GM21717 (cell line): ENCODE measurements around the gene RIC1.
"Not testable (repeated sequence)": the region's sequence is repeated elsewhere in the genome, so short reads cannot be mapped to it uniquely, and the experiment has no call there.

Experiments
- ATAC-seq: cut with Tn5 transposase; IDR thresholded peaks from one replicate; pipeline ENCODE4 v1.9.1; 2021; ENCODE audit warnings: mild to moderate bottlenecking, moderate library complexity; ENCODE audit not compliant: unreplicated experiment

The RIC1 gene

DNA sequence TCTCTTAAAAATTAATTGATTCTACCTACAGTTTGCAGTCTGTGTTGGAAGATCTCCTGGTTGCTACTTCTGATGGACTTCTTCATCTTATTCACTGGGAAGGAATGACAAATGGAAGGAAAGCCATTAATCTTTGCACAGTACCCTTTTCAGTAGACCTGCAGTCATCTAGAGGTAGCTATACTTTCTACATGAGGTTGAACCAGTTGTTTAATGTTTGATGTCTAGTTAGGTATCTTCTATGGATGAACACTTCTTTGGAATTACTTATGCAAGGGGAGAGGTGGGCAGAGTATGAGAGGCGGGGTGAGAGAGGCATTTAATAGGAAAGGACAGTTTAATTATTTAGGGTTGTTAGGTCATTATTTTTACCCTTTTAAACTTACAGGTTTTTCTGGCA, 91.2 kb downstream of the RIC1 start:
- ATAC-seq = no peak

- ATAC-seq = no peak
Observed at GRCh38 chr9:5721279-5722087, 92.6 kb downstream of the RIC1 start.

DNA sequence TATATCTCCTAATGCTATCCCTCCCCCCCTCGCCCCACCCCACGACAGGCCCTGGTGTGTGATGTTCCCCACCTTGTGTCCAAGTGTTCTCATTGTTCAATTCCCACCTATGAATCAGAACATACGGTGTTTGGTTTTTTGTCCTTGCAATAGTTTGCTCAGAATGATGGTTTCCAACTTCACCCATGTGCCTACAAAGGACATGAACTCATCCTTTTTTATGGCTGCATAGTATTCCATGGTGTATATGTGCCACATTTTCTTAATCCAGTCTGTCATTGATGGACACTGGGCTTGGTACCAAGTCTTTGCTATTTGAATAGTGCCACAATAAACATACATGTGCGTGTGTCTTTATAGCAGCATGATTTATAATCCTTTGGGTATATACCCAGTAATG, 93.8 kb downstream of the RIC1 start:
- not testable (repeated sequence) for ATAC-seq

- ATAC-seq = no peak
Observed at GRCh38 chr9:5735072-5735471, 106.2 kb downstream of the RIC1 start.

- ATAC-seq = no peak
Observed at GRCh38 chr9:5736563-5737346, 107.8 kb downstream of the RIC1 start.

GRCh38 chr9:5743109-5743508, 114.2 kb downstream of the RIC1 start:
- ATAC-seq = no peak

DNA sequence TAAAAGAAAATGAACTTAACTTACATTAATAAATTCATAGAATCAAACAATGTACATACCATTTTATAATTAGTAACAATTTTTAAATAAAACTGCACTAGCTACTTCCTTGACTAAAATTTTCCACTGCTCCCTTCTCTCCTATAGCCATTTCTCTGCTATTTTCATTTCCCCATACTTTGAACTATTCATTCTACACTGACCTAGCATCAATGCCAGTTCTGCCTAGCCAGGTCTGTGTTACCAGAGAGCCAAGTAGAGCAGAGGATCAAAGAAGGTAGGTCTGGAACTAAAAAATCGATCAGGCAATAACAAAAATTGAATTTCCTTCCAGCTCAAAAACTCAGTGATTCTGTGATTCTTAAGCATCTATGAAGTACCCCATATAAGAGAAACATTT, 119.5 kb downstream of the RIC1 start:
- ATAC-seq = no peak

DNA sequence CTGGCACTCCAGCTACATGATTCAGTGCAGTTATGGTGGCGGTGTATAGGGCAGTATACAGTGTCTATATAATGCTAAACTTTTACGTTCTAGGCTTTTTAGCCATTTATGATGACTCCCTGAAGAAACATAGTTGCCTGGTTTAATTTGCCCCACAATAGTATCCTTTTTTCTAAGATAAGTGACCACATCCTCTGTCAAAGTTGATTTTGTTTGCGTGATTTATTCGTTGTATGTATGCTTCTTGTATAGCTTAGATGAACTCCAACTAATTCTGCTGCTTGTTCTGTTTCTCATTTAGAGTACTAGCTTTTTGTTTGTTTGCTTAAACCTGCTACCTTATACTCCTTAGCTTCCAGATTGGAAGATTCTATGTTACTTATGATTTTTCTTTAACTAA, 120.4 kb downstream of the RIC1 start:
- no peak for ATAC-seq

- no peak for ATAC-seq
Observed at GRCh38 chr9:5750569-5750968, 121.7 kb downstream of the RIC1 start.

GRCh38 chr9:5756633-5757032, 127.7 kb downstream of the RIC1 start:
- no peak for ATAC-seq

DNA sequence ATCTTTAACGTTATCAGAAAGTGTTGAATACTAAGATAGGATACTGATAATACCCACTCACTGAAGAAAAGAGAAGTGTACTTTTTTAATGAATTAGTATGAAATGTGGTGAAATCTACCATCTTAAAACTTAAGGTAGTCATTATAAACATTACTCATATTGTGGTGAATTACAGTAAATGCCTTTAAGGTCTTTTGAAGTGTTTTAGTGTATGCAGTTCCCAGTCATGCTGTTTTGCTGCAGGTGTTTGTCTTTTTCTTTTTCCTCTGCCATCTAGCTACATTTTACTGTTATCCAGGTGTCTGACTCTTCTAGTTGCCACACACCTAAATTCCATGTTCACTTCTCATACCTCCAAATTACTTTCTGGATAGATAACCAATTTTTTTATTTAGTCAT, 131.4 kb downstream of the RIC1 start:
- no peak for ATAC-seq

GRCh38 chr9:5762421-5762820, 133.5 kb downstream of the RIC1 start:
- no peak for ATAC-seq

DNA sequence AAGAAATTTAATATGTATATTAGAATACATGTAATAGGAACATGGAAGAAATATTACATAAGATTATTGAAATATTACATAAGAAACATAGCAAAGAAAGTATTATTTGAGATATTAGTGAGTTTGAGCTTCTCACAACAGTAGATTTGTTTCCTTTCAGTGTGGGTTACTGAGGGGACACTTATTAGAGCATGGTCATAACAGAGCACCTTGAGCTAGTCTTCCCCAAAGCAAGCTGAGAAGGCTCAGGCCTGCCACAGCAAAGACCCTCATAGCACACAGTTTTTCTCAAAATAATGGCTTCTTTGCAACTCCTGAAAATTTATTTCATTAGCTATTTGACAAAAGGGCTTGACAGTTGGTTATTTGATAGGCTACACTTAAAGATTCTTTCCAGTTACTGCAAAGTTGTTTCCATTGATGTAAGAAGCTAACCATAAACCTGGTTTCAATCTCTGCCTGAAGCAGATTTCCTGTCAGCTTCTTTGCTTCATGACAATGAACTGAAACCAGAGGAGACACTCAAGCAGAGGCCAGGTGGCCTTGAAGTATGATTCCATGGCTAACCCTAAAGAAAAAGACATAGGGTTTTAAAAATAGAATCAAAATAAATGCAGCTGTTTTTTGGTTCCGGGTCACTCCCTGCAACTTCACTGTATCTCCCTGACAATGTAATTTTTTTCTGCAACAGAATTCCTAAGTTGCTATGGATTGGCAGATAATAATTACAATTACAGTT, 135.4 kb downstream of the RIC1 start:
- ATAC-seq = peak; percentile 75

DNA sequence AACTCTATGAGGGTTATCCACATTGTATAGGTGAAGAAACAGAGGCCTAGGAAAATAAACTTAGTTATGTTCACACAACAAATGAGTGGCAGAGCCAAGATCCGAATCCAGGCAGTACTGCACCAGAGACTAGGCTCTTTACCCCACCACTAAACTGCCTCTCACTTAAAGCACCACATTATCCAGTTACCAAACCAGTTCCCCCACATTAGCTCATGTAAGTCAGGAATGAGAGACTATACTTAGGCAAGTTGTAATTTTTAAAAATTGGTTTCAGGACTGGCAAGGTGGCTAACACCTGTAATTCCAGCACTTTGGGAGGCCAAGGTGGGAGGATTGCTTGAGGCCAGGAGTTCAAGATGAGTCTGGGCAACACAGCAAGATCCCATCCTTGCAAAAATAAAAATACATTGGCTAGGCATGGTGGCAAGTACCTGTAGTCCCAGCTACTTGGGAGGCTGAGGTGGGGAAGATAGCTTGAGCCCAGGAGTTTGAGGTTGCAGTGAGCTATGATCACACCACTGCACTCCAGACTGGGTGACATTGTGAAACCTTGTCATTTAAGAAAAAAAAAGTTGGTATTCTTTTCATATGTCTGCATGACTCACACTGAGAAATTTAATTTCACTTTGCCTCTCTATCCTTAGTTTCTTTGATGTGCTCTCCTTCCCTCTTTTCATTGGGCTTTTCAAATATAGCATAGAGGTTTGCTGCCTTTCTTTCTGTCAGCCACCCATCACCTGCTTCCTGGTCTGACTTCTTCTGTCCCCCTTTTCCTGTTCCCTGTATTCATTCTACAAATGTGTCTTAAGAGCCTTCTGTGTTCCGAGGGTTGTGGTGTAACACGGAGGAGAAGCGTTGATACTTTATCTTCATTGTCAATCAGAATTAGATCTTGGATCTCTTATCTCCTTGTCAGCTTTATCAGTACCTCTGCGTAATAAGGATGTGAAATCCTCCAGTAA, 139.3 kb downstream of the RIC1 start:
- peak; percentile 75 for ATAC-seq

DNA sequence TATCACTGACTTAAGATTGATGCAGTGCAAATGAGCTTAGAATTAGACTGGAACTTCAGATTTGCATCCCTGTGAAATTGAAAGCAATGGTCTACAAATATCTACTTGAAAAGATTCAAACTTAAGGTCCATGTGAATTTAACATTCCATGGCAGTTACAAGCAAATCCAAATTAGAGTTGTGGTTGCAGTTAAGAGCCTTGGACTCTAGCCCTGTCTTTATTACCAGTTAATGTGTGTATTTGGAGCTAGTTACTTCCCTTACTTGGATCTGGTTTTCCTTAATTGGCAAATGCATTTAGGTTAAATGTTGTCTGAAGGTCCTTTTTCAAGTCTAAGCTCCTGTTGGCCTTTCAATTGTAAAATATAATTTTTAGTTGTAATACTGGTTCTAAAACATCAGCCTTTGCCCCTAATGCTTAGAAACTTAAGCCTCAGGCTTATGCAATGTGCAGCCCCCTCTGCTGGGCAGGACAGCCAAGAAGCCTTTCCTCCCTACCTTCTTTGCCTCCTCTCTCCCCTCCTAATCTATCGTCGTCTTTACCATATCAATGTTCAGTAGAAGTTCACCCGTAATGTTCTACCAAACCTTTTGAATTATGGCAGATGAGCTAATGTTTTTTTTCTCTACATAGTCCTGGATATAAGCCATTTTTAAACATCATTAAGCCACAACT, 144.6 kb downstream of the RIC1 start:
- ATAC-seq = no peak

- no peak for ATAC-seq
Observed at GRCh38 chr9:5778805-5779204, 149.9 kb downstream of the RIC1 start.

GRCh38 chr9:5779705-5780218, 150.9 kb downstream of the RIC1 start:
- ATAC-seq = not testable (repeated sequence)

GRCh38 chr9:5783420-5783819, 154.5 kb downstream of the RIC1 start:
- not testable (repeated sequence) for ATAC-seq

DNA sequence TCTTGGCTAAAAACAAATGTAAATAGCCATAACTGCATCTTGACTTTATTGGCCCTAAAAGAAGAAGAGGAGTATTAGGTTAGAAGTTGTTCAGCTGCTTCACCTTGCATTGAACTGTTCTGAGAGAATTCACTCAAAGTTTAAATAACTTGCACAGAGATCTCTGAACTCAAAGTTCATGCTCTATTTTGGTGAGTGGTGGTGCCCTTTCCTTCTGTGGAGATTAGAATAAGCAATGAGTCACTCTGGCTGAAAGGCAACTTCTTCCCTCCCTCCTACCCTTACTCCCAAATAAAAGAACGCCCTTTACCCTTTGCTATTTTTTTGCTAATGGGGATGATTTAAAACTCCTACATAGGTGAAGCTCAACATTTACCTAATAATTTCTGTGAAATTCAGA, 155.1 kb downstream of the RIC1 start:
- ATAC-seq = no peak
